Caco-2 (cell line): ENCODE measurements around the gene HPS1. TPM values are rescaled to one million over a fixed set of nuclear protein-coding genes. Genes with fewer than 3 reads are reported as not detected.

ENCODE experiments used
- BruUV-seq: library from RNA; stranded (reverse); fragments of 400-500 nt; replicated peaks from 2 replicates; lab custom pipeline; 2021; lab: Mats Ljungman, UMichigan
- CTCF ChIA-PET: fragments of 300-600 bp; sonication (Branson Sonifier 250); formaldehyde crosslinking; loops from one replicate; lab custom pipeline; 2022; ENCODE audit warnings: antibody characterized with exemption; lab: Charles Lee
- POLR2A ChIA-PET: fragments of 300-600 bp; sonication (Branson Sonifier 250); formaldehyde crosslinking; loops from one replicate; lab custom pipeline; 2022; ENCODE audit warnings: antibody characterized with exemption; lab: Charles Lee
- DNase-seq, 2 experiments: peaks; one replicate each; pipeline versions ENCODE4 v3.0.0 to v3.0.0-alpha.2; 2020 to 2022
- H3K27me3 ChIP-seq: replicated peaks from 2 replicates; pipeline ENCODE4 v1.6.0; 2011; ENCODE audit warnings: low read length; ENCODE audit not compliant: control insufficient read depth, insufficient read depth
- H3K36me3 ChIP-seq: 2 replicates; pipeline ENCODE4 v1.5.1; 2011; ENCODE audit warnings: low read length; ENCODE audit not compliant: control insufficient read depth, insufficient read depth
- H3K4me1 ChIP-seq: fragments of 250-450 bp; sonication (Bioruptor Pico); 2 replicates; pipeline ENCODE4 v1.5.1; 2020; ENCODE audit warnings: mild to moderate bottlenecking
- H3K4me3 ChIP-seq: 2 replicates; pipeline ENCODE4 v1.5.1; 2011; ENCODE audit warnings: low read depth, mild to moderate bottlenecking, control low read depth, low read length
- H3K9me3 ChIP-seq: fragments of 250-450 bp; sonication (Bioruptor Pico); 2 replicates; pipeline ENCODE4 v1.5.1; 2020; ENCODE audit warnings: mild to moderate bottlenecking, moderate library complexity
- H3K27ac Mint-ChIP-seq: one replicate; pipeline ENCODE4 v1.8.0; 2022; ENCODE audit warnings: mixed read lengths; ENCODE audit not compliant: unreplicated experiment
- H3K27me3 Mint-ChIP-seq: one replicate; pipeline ENCODE4 v1.8.0; 2022; ENCODE audit warnings: mixed read lengths; ENCODE audit not compliant: insufficient read depth, unreplicated experiment
- H3K36me3 Mint-ChIP-seq: one replicate; pipeline ENCODE4 v1.8.0; 2022; ENCODE audit warnings: mild to moderate bottlenecking, mixed read lengths; ENCODE audit not compliant: insufficient read depth, unreplicated experiment
- H3K4me1 Mint-ChIP-seq: one replicate; pipeline ENCODE4 v1.8.0; 2022; ENCODE audit warnings: low read depth, mixed read lengths; ENCODE audit not compliant: unreplicated experiment
- H3K4me3 Mint-ChIP-seq: one replicate; pipeline ENCODE4 v1.8.0; 2022; ENCODE audit warnings: mild to moderate bottlenecking, moderate library complexity, mixed read lengths; ENCODE audit not compliant: unreplicated experiment
- H3K9me3 Mint-ChIP-seq: one replicate; pipeline ENCODE4 v1.8.0; 2022; ENCODE audit warnings: mixed read lengths; ENCODE audit not compliant: unreplicated experiment
- CTCF ChIP-seq, 2 experiments: fragments of 200-600 bp in 1 of 2; IDR thresholded peaks; 1 replicate in 1 of 2; 2 replicates in 1 of 2; pipeline versions ENCODE4 v1.5.1 to v1.8.0; 2011 to 2022; ENCODE audit warnings: antibody characterized with exemption in 1 of 2, control low read depth in 1 of 2, inconsistent platforms in 1 of 2, low read depth in 1 of 2, low read length in 1 of 2, mild to moderate bottlenecking in 1 of 2, moderate library complexity in 1 of 2; ENCODE audit not compliant: insufficient read depth in 1 of 2, severe bottlenecking in 1 of 2, unreplicated experiment in 1 of 2
- intact Hi-C: fragments of 100-400 bp; cut with micrococcal nuclease; formaldehyde crosslinking; loops from one replicate; pipeline ENCODE4 v1.10.0; 2022; ENCODE audit not compliant: unreplicated experiment
- total RNA-seq: library from RNA; stranded (reverse); gene quantifications from 2 replicates; pipeline ENCODE4 v1.2.3, GENCODE V29; 2022

HPS1 gene
- total RNA-seq, 1 experiment from 2014 or later, result 51.9 TPM

- Histone ChIP-seq H3K4me1 (peaks cover 12% of the 10 kb centered on the region; the same call in 1 of the 2 replicates), H3K36me3 (no peaks in the 10 kb centered on the region), H3K9me3 (no peaks in the 10 kb centered on the region), H3K27me3 (no peaks in the 10 kb centered on the region), H3K4me3 (no peak overlapping the region)
- Mint-ChIP-seq H3K27ac (no peak overlapping the region), H3K4me3 (no peak overlapping the region), H3K36me3 (no peaks in the 10 kb centered on the region), H3K9me3 (no peaks in the 10 kb centered on the region), H3K27me3 (peaks cover 4% of the 10 kb centered on the region), H3K4me1 (peaks cover 12% of the 10 kb centered on the region)
- no peak for DNase-seq
- ChIA-PET CTCF (no interaction called here), POLR2A (no interaction called here)
- no TSS peak for BruUV-seq
- TF ChIP-seq CTCF (IDR thresholded peaks at IDR 0.05; ENCODE audit: insufficient read depth in 1 of 2, low read depth in 1 of 2, low read length in 1 of 2, severe bottlenecking in 1 of 2, unreplicated experiment in 1 of 2), result no peak
- intact Hi-C loops, result no loop called here
Measured at GRCh38 chr10:98456043-98456570, 9.4 kb upstream of the HPS1 start.

GRCh38 chr10:98453729-98454128, 7.0 kb upstream of the HPS1 start:
- TF ChIP-seq CTCF (IDR thresholded peaks at IDR 0.05; ENCODE audit: insufficient read depth in 1 of 2, low read depth in 1 of 2, low read length in 1 of 2, severe bottlenecking in 1 of 2, unreplicated experiment in 1 of 2), result no peak
- intact Hi-C loops, result no loop called here
- Mint-ChIP-seq H3K36me3 (no peaks in the 10 kb centered on the region), H3K27me3 (peaks cover 4% of the 10 kb centered on the region), H3K9me3 (no peaks in the 10 kb centered on the region), H3K4me1 (peaks cover 13% of the 10 kb centered on the region), H3K4me3 (no peak overlapping the region), H3K27ac (no peak overlapping the region)
- Histone ChIP-seq H3K36me3 (no peaks in the 10 kb centered on the region), H3K4me3 (no peak overlapping the region), H3K27me3 (no peaks in the 10 kb centered on the region), H3K4me1 (no peaks in the 10 kb centered on the region), H3K9me3 (no peaks in the 10 kb centered on the region)
- POLR2A ChIA-PET, result no interaction called here
- CTCF ChIA-PET, result no interaction called here
- DNase-seq, result no peak
- BruUV-seq, result no TSS peak

GRCh38 chr10:98450618-98451017, 3.9 kb upstream of the HPS1 start:
- Mint-ChIP-seq H3K4me1 (peaks cover 6% of the 10 kb centered on the region), H3K9me3 (no peaks in the 10 kb centered on the region), H3K4me3 (no peak overlapping the region), H3K36me3 (peaks cover 11% of the 10 kb centered on the region), H3K27ac (no peak overlapping the region), H3K27me3 (peaks cover 4% of the 10 kb centered on the region)
- no peaks in the 10 kb centered on the region for H3K36me3 ChIP-seq
- CTCF ChIA-PET, result no interaction called here
- H3K4me3 ChIP-seq, result no peak overlapping the region
- TF ChIP-seq CTCF (IDR thresholded peaks at IDR 0.05; ENCODE audit: insufficient read depth in 1 of 2, low read depth in 1 of 2, low read length in 1 of 2, severe bottlenecking in 1 of 2, unreplicated experiment in 1 of 2), result no peak
- no peaks in the 10 kb centered on the region for H3K9me3 ChIP-seq
- POLR2A ChIA-PET, result no interaction called here
- H3K4me1 ChIP-seq, result 0 out of 2 replicates have a peak, but pooled peaks cover 3% of the 10 kb centered on the region
- H3K27me3 ChIP-seq, result no peaks in the 10 kb centered on the region
- no peak for DNase-seq
- intact Hi-C loops, result no loop called here
- no TSS peak for BruUV-seq
